Gastrocnemius medialis (tissue), 4 donors: ENCODE data around the gene SSC5D. TPM values are rescaled to one million over a fixed set of nuclear protein-coding genes. Genes with fewer than 3 reads are reported as not detected.

ENCODE experiments used
- ATAC-seq, 2 donors: fragments of 150-250 bp; one replicate each; pipeline ENCODE4 v1.9.1; 2016
- DNase-seq, 2 donors: peaks; one replicate each; pipeline ENCODE4 v3.0.0-alpha.2; 2019
- H3K27ac ChIP-seq, 4 donors: fragments of 200-600 bp; sonication (generic); 1 replicate in 1 of 4; 2 replicates in 3 of 4; pipeline ENCODE4 v1.5.1; 2016 to 2018; ENCODE audit warnings: mild to moderate bottlenecking in 2 of 4, moderate library complexity in 1 of 4
- H3K27me3 ChIP-seq, 3 donors: fragments of 200-600 bp; sonication (generic) in 2 of 3; 1 replicate in 1 of 3; 2 replicates in 2 of 3; pipeline versions ENCODE4 v1.5.1 to v1.6.0; 2016 to 2019; ENCODE audit warnings: mild to moderate bottlenecking in 1 of 3, moderate library complexity in 1 of 3
- H3K36me3 ChIP-seq, 2 donors: fragments of 200-600 bp; sonication (generic) in 1 of 2; one replicate each; pipeline ENCODE4 v1.5.1; 2017 to 2018
- H3K4me1 ChIP-seq, 2 donors: fragments of 200-600 bp; sonication (generic) in 1 of 2; one replicate each; pipeline ENCODE4 v1.5.1; 2016 to 2017; ENCODE audit warnings: mild to moderate bottlenecking in 2 of 2
- H3K4me3 ChIP-seq, 4 donors: fragments of 200-600 bp; sonication (generic) in 3 of 4; 1 replicate in 1 of 4; 2 replicates in 3 of 4; pipeline ENCODE4 v1.5.1; 2016 to 2019; ENCODE audit warnings: mild to moderate bottlenecking in 2 of 4
- H3K9me3 ChIP-seq, 3 donors: fragments of 200-600 bp; sonication (generic) in 2 of 3; 1 replicate in 1 of 3; 2 replicates in 2 of 3; pipeline ENCODE4 v1.5.1; 2016 to 2019
- POLR2A ChIP-seq, 2 donors: fragments of 450-650 bp; IDR thresholded peaks; one replicate each; pipeline ENCODE4 v1.6.1; 2017; ENCODE audit warnings: antibody characterized with exemption in 2 of 2, mild to moderate bottlenecking in 2 of 2, moderate library complexity in 2 of 2
- in situ Hi-C, 4 donors: fragments of 200-750 bp; cut with MboI; loops; one replicate each; pipeline versions ENCODE4 v1.15.0 to v1.8.0; 2017; ENCODE audit warnings: low sequenced_read_pairs in 4 of 4
- intact Hi-C: fragments of 100-400 bp; cut with DNase I; formaldehyde crosslinking; loops from one replicate; pipeline ENCODE4 v1.15.1; 2023; ENCODE audit warnings: low total_unique reads
- total RNA-seq, 4 donors: library from RNA; depleted of rRNA; stranded (reverse); fragments of >200 nt; gene quantifications; one replicate each; pipeline versions ENCODE4 v1.1.0 to v1.2.3, GENCODE V29; 2016
- TF ChIP-seq, protein P1 (sequence below), 5 experiments: fragments of 450-650 bp in 3 of 5; fragments of 200-600 bp in 2 of 5; sonication (generic) in 2 of 5; IDR thresholded peaks in 4 of 5; conservative IDR thresholded peaks in 1 of 5; 1 replicate in 4 of 5; 2 replicates in 1 of 5; pipeline ENCODE4 v1.5.1; 2016 to 2019; ENCODE audit warnings: antibody characterized with exemption in 5 of 5, mild to moderate bottlenecking in 3 of 5, moderate library complexity in 3 of 5

SSC5D gene
- total RNA-seq, 4 donors from 2014 or later: 0.53 to 2.2 (median 1.1) TPM

DNA sequence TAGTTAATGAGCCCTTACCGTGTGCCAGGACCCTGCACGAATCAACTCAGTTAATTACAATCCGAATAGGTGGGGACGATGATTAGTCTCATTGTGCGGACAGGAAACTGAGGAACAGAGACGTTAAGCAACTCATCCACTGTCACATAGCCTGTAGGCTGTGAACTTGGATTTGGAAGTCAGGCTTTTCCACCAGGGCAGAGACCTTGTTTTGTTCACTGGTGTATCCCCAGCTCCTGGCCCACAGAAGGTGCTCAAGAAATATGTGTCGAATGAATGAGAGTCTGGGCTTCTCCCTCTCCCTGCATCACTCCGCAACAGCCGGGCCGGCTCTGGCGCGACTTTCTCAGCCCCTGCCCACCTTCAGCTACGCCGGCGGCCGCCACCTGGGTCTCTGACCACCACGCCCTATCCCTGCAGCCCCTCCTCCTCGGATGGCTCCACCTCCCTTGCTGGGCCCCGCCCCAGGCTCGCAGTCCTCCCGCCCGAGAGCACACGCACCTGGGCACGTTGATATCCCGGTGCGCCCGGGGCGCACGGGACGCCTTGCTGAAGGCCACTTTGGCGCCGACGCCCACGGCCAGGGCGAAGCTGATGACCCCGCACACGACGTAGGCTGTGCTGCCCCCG lies 46.4 kb upstream of the SSC5D start:
- no peaks in the 10 kb centered on the region for H3K36me3 ChIP-seq
- no peaks in the 10 kb centered on the region for H3K9me3 ChIP-seq
- in situ Hi-C loops: no loop called here
- H3K4me1 ChIP-seq: no peaks in the 10 kb centered on the region
- no peak overlapping the region for H3K4me3 ChIP-seq
- no peak overlapping the region for H3K27ac ChIP-seq
- intact Hi-C loops: no loop called here
- H3K27me3 ChIP-seq: peaks cover 69 to 81% (median 80%) of the 10 kb centered on the region in 3 donors
- no peak for TF ChIP-seq POLR2A (IDR thresholded peaks at IDR 0.05)
- TF ChIP-seq, protein P1, sequence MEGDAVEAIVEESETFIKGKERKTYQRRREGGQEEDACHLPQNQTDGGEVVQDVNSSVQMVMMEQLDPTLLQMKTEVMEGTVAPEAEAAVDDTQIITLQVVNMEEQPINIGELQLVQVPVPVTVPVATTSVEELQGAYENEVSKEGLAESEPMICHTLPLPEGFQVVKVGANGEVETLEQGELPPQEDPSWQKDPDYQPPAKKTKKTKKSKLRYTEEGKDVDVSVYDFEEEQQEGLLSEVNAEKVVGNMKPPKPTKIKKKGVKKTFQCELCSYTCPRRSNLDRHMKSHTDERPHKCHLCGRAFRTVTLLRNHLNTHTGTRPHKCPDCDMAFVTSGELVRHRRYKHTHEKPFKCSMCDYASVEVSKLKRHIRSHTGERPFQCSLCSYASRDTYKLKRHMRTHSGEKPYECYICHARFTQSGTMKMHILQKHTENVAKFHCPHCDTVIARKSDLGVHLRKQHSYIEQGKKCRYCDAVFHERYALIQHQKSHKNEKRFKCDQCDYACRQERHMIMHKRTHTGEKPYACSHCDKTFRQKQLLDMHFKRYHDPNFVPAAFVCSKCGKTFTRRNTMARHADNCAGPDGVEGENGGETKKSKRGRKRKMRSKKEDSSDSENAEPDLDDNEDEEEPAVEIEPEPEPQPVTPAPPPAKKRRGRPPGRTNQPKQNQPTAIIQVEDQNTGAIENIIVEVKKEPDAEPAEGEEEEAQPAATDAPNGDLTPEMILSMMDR (IDR thresholded peaks at IDR 0.05 in 4 of 5, conservative IDR thresholded peaks at IDR 0.05 in 1 of 5): no peak
- no peak for DNase-seq
- no peak for ATAC-seq

DNA sequence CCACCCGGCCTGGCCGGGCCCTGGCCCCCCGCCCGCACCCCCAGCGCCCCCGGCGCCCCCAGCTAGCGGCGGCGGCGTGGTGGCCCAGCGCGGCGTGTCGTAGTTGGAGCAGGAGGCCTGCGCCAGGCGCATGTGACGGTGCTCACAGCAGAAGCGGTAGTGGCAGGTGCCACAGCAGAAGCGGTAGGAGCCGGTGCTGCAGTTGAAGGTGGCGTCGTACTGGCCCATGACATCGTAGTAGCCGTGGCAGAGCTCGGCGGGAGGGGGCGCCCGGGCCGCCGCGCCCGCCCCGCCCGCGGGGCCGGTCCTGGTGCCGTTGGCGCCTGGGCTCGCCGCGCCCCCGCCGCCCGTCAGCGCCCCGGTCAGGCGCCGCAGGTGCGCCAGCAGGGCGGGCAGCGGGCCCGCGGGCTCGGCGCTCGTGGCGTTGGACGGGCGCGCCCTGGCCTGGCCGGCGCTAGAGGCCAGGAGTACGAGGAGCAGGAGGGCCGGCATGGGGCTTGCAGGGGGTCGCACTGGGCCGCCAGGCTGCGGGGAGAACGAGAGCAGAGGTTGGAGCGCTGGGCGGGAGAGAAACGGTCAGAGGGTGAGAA lies 45.8 kb upstream of the SSC5D start:
- Histone ChIP-seq H3K4me1 (no peaks in the 10 kb centered on the region), H3K9me3 (no peaks in the 10 kb centered on the region), H3K36me3 (no peaks in the 10 kb centered on the region), H3K27me3 (peaks cover 74 to 83% (median 77%) of the 10 kb centered on the region in 3 donors), H3K27ac (no peak overlapping the region), H3K4me3 (no peak overlapping the region)
- intact Hi-C loops: no loop called here
- DNase-seq (no peak), ATAC-seq (no peak)
- TF ChIP-seq, protein P1 (IDR thresholded peaks at IDR 0.05 in 4 of 5, conservative IDR thresholded peaks at IDR 0.05 in 1 of 5): no peak
- TF ChIP-seq POLR2A (IDR thresholded peaks at IDR 0.05): no peak
- in situ Hi-C loops: no loop called here

DNA sequence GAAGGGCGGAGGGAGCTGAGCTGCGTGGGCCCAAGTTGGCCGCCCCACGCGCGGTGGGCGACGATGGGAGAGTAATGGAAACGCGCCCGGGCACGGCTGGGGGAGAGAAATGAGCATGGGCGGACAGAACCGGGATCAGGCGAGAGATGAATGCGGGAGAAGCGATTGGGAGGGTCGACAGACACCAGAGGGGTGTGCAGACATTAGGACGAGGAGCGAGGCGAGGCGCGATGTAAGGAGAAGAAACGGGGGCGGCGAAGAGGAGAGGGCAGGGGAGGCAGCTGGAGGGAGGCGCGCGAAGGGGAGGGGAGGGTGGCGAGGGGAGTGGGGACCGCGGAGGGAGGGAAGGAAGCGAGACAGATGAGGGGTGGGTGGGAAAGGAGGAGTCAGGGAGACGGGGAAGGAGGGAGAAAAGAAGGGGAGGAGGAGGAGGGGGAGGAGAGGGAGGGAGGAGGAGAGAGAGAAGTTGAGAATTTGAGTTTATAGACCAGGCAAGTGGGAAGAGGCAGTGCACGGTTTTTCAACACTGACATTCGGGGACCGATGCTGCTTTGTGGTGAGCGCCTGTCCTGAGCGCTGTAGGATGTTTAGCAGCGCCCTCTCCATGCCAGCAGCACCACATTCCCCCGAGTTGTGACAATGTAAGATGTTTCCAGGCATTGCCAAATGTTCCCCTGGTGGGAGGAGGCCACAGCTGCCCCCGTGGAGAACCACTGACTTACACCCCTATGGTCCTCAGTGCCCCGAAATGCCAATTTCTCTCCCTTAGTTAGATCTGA lies 45.0 kb upstream of the SSC5D start, which contains the start of gene SHISA7:
Gene SHISA7, minus strand, starts transcription at position 256 of the 779 bp plus-strand sequence. CDS start 437 bp downstream, outside the sequence.
- TF ChIP-seq POLR2A (IDR thresholded peaks at IDR 0.05): no peak
- TF ChIP-seq, protein P1 (IDR thresholded peaks at IDR 0.05 in 4 of 5, conservative IDR thresholded peaks at IDR 0.05 in 1 of 5): no peak
- H3K27me3 ChIP-seq: peaks cover 70 to 82% (median 70%) of the 10 kb centered on the region in 3 donors
- no peak within 1 kb of the TSS for H3K4me3 ChIP-seq
- intact Hi-C loops (no loop called here), in situ Hi-C loops (no loop called here)
- ATAC-seq (no peak), DNase-seq (no peak)
- H3K27ac ChIP-seq: no peak within 1 kb of the TSS
- no peaks in the 10 kb centered on the region for H3K4me1 ChIP-seq
- H3K36me3 ChIP-seq: no peaks in the 10 kb centered on the region
- no peaks in the 10 kb centered on the region for H3K9me3 ChIP-seq

DNA sequence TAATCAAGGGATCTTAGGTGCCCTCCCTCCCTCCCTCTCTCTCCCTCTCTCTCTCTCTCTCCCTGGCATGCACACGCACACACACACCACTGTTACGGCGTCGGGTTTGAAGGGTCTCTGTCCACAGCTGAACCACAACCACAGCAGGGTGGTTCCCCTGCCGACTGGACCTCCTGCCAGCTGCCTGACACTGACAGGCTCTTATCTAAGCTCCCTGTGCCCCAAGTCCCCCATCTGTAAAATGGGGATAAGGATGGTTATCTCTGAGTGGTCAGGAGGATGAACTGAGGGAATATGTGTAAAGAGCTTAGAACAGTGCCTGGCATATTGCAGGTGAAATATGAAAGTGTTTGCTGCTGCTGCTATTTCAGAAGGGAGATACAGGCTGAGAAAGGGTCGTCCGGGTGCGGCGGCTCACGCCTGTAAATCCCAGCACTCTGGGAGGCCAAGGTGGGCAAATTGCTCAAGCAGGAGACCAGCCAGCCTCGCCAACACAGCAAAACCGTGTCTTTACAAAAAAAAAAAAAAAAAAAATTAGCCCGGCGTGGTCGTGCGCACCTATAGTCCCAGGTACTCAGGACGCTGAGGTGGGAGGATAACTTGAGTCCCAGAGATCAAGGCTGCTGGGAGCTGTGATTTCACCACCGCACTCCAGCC lies 44.3 kb upstream of the SSC5D start:
- Histone ChIP-seq H3K4me1 (no peaks in the 10 kb centered on the region), H3K27ac (no peak overlapping the region), H3K27me3 (peaks cover 63 to 78% (median 64%) of the 10 kb centered on the region in 3 donors), H3K4me3 (no peak overlapping the region), H3K9me3 (no peaks in the 10 kb centered on the region), H3K36me3 (no peaks in the 10 kb centered on the region)
- in situ Hi-C loops: no loop called here
- DNase-seq (no peak), ATAC-seq (no peak)
- TF ChIP-seq POLR2A (IDR thresholded peaks at IDR 0.05): no peak
- TF ChIP-seq, protein P1 (IDR thresholded peaks at IDR 0.05 in 4 of 5, conservative IDR thresholded peaks at IDR 0.05 in 1 of 5): no peak
- intact Hi-C loops: no loop called here
